Loucy (cell line): ENCODE results near the gene KLHL21.

ENCODE experiments used
- H2AFZ ChIP-seq: fragments of 200-600 bp; sonication (generic); 2 replicates; pipeline ENCODE4 v1.6.0; 2016; ENCODE audit warnings: antibody characterized with exemption, mild to moderate bottlenecking, low read length, moderate library complexity
- H3F3A ChIP-seq: fragments of 200-600 bp; 2 replicates; pipeline ENCODE4 v1.6.0; 2016; ENCODE audit warnings: antibody characterized with exemption, low read depth, mild to moderate bottlenecking
- H3K27me3 ChIP-seq: fragments of 200-600 bp; sonication (generic); 2 replicates; pipeline ENCODE4 v1.6.1; 2014; ENCODE audit warnings: low read length, mild to moderate bottlenecking; ENCODE audit not compliant: insufficient read depth, poor library complexity, severe bottlenecking
- H3K36me3 ChIP-seq: fragments of 200-600 bp; sonication (generic); 2 replicates; pipeline ENCODE4 v1.6.1; 2016; ENCODE audit warnings: low read length; ENCODE audit not compliant: insufficient read depth
- H3K4me1 ChIP-seq: fragments of 200-600 bp; sonication (generic); 2 replicates; pipeline ENCODE4 v1.5.1; 2014; ENCODE audit warnings: low read length, mild to moderate bottlenecking; ENCODE audit not compliant: insufficient read depth, poor library complexity, severe bottlenecking
- H3K4me2 ChIP-seq: fragments of 200-600 bp; sonication (generic); 2 replicates; pipeline ENCODE4 v1.6.0; 2014; ENCODE audit warnings: antibody characterized with exemption, low read length, low read depth, mild to moderate bottlenecking; ENCODE audit not compliant: poor library complexity, severe bottlenecking
- H3K4me3 ChIP-seq: fragments of 200-600 bp; sonication (generic); 2 replicates; pipeline ENCODE4 v1.5.1; 2014; ENCODE audit warnings: low read length, mild to moderate bottlenecking, mixed read lengths; ENCODE audit not compliant: poor library complexity, severe bottlenecking
- H3K79me2 ChIP-seq: fragments of 200-600 bp; sonication (generic); 2 replicates; pipeline ENCODE4 v1.6.1; 2014; ENCODE audit warnings: low read length; ENCODE audit not compliant: insufficient read depth
- H3K9ac ChIP-seq: fragments of 200-600 bp; sonication (generic); 2 replicates; pipeline ENCODE4 v1.6.0; 2014; ENCODE audit warnings: mild to moderate bottlenecking, low read depth, low read length, moderate library complexity; ENCODE audit not compliant: poor library complexity, severe bottlenecking
- H3K9me2 ChIP-seq: fragments of 200-600 bp; sonication (generic); replicated peaks from 2 replicates; pipeline ENCODE4 v1.6.1; 2016; ENCODE audit warnings: low read depth, low read length, mixed read lengths
- H3K9me3 ChIP-seq: fragments of 200-600 bp; sonication (generic); 2 replicates; pipeline ENCODE4 v1.6.1; 2014; ENCODE audit warnings: mild to moderate bottlenecking, antibody characterized with exemption, low read length, low read depth; ENCODE audit not compliant: insufficient read depth
- H4K20me1 ChIP-seq: fragments of 200-600 bp; sonication (generic); 2 replicates; pipeline ENCODE4 v1.6.0; 2014; ENCODE audit warnings: antibody characterized with exemption, low read length, mild to moderate bottlenecking; ENCODE audit not compliant: insufficient read depth, poor library complexity, severe bottlenecking
- EZH2phosphoT487 ChIP-seq: fragments of 200-600 bp; IDR thresholded peaks from 2 replicates; pipeline ENCODE4 v1.6.1; 2018; ENCODE audit warnings: antibody characterized with exemption, mild to moderate bottlenecking, moderate library complexity, borderline replicate concordance
- TF ChIP-seq, protein P1 (sequence below): fragments of 200-600 bp; sonication (generic); conservative IDR thresholded peaks from 2 replicates; pipeline ENCODE4 v1.5.1; 2014; ENCODE audit warnings: mild to moderate bottlenecking, antibody characterized with exemption, low read length

KLHL21 gene

DNA sequence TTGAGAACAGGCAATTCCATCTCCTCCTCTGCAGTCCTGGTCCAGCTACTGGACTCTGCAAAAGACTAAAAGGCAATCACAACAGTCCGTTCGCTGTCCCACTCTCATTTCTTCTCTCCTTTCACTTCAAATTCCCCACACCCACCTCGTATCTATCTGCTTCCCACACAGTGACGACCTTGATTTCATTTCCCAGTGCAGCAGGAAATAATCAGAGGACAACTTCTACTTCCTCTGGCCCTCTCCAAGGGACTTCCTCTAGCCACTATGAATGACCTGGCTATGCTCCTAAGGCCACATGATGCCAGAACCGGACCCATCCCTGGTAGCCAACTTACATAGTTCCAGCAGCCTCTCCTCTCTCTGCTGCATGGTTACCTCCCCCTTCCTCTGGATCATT, 56.3 kb downstream of the KLHL21 start:
- Histone ChIP-seq H3K4me2 (no peak overlapping the region), H3K4me1 (no peaks in the 10 kb centered on the region), H3K79me2 (peaks cover 10% of the 10 kb centered on the region; the same call in 1 of the 2 replicates), H3F3A (no peaks in the 10 kb centered on the region), H3K27me3 (no peaks in the 10 kb centered on the region), H4K20me1 (no peaks in the 10 kb centered on the region), H3K9ac (no peak overlapping the region), H2AFZ (no peak overlapping the region), H3K9me3 (no peaks in the 10 kb centered on the region), H3K9me2 (no peaks in the 10 kb centered on the region), H3K4me3 (no peak overlapping the region), H3K36me3 (peaks cover 61% of the 10 kb centered on the region)
- no peak for TF ChIP-seq EZH2phosphoT487
- TF ChIP-seq, protein P1, sequence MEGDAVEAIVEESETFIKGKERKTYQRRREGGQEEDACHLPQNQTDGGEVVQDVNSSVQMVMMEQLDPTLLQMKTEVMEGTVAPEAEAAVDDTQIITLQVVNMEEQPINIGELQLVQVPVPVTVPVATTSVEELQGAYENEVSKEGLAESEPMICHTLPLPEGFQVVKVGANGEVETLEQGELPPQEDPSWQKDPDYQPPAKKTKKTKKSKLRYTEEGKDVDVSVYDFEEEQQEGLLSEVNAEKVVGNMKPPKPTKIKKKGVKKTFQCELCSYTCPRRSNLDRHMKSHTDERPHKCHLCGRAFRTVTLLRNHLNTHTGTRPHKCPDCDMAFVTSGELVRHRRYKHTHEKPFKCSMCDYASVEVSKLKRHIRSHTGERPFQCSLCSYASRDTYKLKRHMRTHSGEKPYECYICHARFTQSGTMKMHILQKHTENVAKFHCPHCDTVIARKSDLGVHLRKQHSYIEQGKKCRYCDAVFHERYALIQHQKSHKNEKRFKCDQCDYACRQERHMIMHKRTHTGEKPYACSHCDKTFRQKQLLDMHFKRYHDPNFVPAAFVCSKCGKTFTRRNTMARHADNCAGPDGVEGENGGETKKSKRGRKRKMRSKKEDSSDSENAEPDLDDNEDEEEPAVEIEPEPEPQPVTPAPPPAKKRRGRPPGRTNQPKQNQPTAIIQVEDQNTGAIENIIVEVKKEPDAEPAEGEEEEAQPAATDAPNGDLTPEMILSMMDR: no peak

DNA sequence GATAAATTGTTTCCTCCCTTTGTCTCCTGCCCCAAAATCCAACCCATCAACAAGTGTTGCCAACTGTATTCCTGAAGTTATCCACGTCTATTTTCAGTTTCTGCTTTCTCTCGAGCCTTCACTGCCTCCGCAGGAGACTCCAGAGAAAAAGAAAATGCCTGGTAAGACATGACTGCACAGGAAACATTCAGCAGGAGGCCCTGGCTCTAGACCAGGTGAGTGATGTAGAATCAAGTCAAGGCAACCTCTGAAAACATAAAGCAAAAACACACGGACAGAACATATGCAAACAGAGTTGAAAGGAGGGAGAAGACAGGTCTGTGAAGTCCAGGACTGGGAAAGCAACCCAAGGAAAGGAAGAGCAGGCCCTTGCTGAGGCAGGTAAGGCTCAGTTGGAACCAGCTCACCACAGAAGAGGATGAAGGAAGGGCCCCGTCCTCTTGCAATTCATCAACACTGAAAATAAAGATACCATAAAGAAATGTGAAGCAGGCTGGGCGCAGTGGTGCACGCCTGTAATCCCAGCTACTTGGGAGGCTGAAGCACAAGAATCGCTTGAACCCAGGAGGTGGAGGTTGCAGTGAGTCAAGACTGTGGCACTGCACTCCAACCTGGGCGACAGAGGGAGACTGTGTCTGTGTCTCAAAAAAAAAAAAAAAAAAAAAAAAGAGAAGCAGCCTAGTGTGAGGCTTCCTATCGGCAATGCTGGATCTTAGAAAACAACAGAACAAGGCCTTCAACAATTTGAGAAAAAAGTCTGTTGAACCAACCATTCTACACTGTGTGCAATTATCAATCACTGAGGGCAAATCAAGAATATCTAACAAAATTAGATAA, 57.2 kb downstream of the KLHL21 start:
- no peak overlapping the region for H3K4me3 ChIP-seq
- H4K20me1 ChIP-seq: no peaks in the 10 kb centered on the region
- H3K27me3 ChIP-seq: no peaks in the 10 kb centered on the region
- TF ChIP-seq, protein P1: no peak
- TF ChIP-seq EZH2phosphoT487: no peak
- H3K36me3 ChIP-seq: peaks cover 63% of the 10 kb centered on the region
- no peaks in the 10 kb centered on the region for H3K9me3 ChIP-seq
- no peak overlapping the region for H3K9ac ChIP-seq
- no peaks in the 10 kb centered on the region for H3K4me1 ChIP-seq
- no peaks in the 10 kb centered on the region for H3K9me2 ChIP-seq
- H3K79me2 ChIP-seq: peaks cover 3% of the 10 kb centered on the region; the same call in 1 of the 2 replicates
- H3F3A ChIP-seq: no peaks in the 10 kb centered on the region
- H2AFZ ChIP-seq: no peak overlapping the region
- H3K4me2 ChIP-seq: no peak overlapping the region

DNA sequence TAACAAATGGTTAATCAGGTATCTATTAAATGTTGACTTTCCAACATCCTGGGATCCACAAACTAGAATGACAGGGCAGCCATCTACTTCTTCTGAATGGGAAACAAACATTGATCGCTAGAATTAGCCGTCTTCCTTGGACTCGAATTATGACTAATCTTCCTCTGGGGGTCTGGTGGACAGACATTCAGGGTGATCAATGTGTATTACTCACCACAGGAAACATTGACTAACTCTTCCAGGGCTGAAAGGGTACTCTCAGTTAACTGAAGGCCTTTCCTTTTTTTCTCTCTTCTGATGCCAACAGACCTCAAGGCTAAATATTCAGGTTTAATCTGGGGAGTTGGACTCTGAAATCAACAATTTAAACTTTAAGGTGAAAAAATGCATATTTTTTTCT, 57.8 kb downstream of the KLHL21 start:
- Histone ChIP-seq H3K4me2 (no peak overlapping the region), H3K79me2 (no peaks in the 10 kb centered on the region), H2AFZ (no peak overlapping the region), H4K20me1 (no peaks in the 10 kb centered on the region), H3K4me3 (no peak overlapping the region), H3K4me1 (no peaks in the 10 kb centered on the region), H3K9me3 (no peaks in the 10 kb centered on the region), H3K27me3 (no peaks in the 10 kb centered on the region), H3K9ac (no peak overlapping the region), H3K36me3 (peaks cover 57% of the 10 kb centered on the region), H3K9me2 (no peaks in the 10 kb centered on the region), H3F3A (no peaks in the 10 kb centered on the region)
- no peak for TF ChIP-seq EZH2phosphoT487
- TF ChIP-seq, protein P1: no peak
